Liver (tissue), 9 donors: ENCODE measurements around the gene DCC. TPM values are rescaled to one million over a fixed set of nuclear protein-coding genes. Genes with fewer than 3 reads are reported as not detected.

ENCODE experiments used
- DNase-seq: peaks from one replicate; pipeline ENCODE4 v3.0.0-alpha.2; 2017; ENCODE audit warnings: low spot score
- H3K27ac ChIP-seq, 2 donors: one replicate each; pipeline ENCODE4 v1.7.0; 2013; ENCODE audit warnings: inconsistent platforms in 2 of 2, low read length in 2 of 2, control low read depth in 1 of 2, low read depth in 1 of 2, mild to moderate bottlenecking in 1 of 2
- H3K27me3 ChIP-seq, 4 donors: one replicate each; pipeline versions ENCODE4 v1.6.1 to v1.7.0; 2013; ENCODE audit warnings: low read length in 3 of 4, inconsistent platforms in 1 of 4, mild to moderate bottlenecking in 1 of 4, moderate library complexity in 1 of 4; ENCODE audit not compliant: control insufficient read depth in 4 of 4, insufficient read depth in 4 of 4
- H3K36me3 ChIP-seq, 4 donors: one replicate each; pipeline versions ENCODE4 v1.6.1 to v1.7.0; 2013; ENCODE audit warnings: low read length in 3 of 4, mild to moderate bottlenecking in 3 of 4, low read depth in 1 of 4, moderate library complexity in 1 of 4; ENCODE audit not compliant: control insufficient read depth in 4 of 4, insufficient read depth in 3 of 4
- H3K4me1 ChIP-seq, 4 donors: one replicate each; pipeline versions ENCODE4 v1.6.1 to v1.7.0; 2013; ENCODE audit warnings: low read length in 3 of 4, mild to moderate bottlenecking in 3 of 4, moderate library complexity in 1 of 4; ENCODE audit not compliant: control insufficient read depth in 4 of 4, insufficient read depth in 4 of 4
- H3K4me3 ChIP-seq, 3 donors: one replicate each; pipeline versions ENCODE4 v1.6.1 to v1.7.0; 2013; ENCODE audit warnings: low read length in 3 of 3, control low read depth in 1 of 3, low read depth in 1 of 3, mild to moderate bottlenecking in 1 of 3
- H3K9ac ChIP-seq, 2 donors: one replicate each; pipeline ENCODE4 v1.7.0; 2013; ENCODE audit warnings: low read length in 2 of 2, mild to moderate bottlenecking in 2 of 2, moderate library complexity in 2 of 2, control low read depth in 1 of 2, low read depth in 1 of 2
- H3K9me3 ChIP-seq, 4 donors: one replicate each; pipeline versions ENCODE4 v1.6.1 to v1.7.0; 2013; ENCODE audit warnings: low read length in 3 of 4; ENCODE audit not compliant: control insufficient read depth in 4 of 4
- EGR1 ChIP-seq, 2 donors: IDR thresholded peaks; 2 replicates each; pipeline ENCODE4 v1.6.1; 2016 to 2018; ENCODE audit warnings: antibody characterized with exemption in 2 of 2, low read depth in 2 of 2
- FOXA1 ChIP-seq: IDR thresholded peaks from 2 replicates; pipeline ENCODE4 v1.6.1; 2016; ENCODE audit warnings: antibody characterized with exemption
- FOXA2 ChIP-seq: IDR thresholded peaks from 2 replicates; pipeline ENCODE4 v1.6.1; 2016; ENCODE audit warnings: antibody characterized with exemption
- HNF4A ChIP-seq, 2 donors: conservative IDR thresholded peaks; 2 replicates each; pipeline ENCODE4 v1.6.1; 2016; ENCODE audit warnings: antibody characterized with exemption in 2 of 2, mild to moderate bottlenecking in 2 of 2
- HNF4G ChIP-seq: IDR thresholded peaks from 2 replicates; pipeline ENCODE4 v1.6.1; 2016; ENCODE audit warnings: antibody characterized with exemption
- JUND ChIP-seq, 2 donors: IDR thresholded peaks; 2 replicates each; pipeline ENCODE4 v1.6.1; 2016; ENCODE audit warnings: antibody characterized with exemption in 2 of 2
- NR2F2 ChIP-seq: IDR thresholded peaks from 2 replicates; pipeline ENCODE4 v1.6.1; 2016; ENCODE audit warnings: antibody characterized with exemption
- RAD21 ChIP-seq, 2 donors: IDR thresholded peaks; 2 replicates each; pipeline ENCODE4 v1.6.1; 2016; ENCODE audit warnings: antibody characterized with exemption in 2 of 2, mild to moderate bottlenecking in 2 of 2
- REST ChIP-seq: IDR thresholded peaks from 2 replicates; pipeline ENCODE4 v1.6.1; 2016; ENCODE audit warnings: antibody characterized with exemption, mild to moderate bottlenecking
- RXRA ChIP-seq, 2 donors: IDR thresholded peaks; 2 replicates each; pipeline ENCODE4 v1.6.1; 2017 to 2018; ENCODE audit warnings: antibody characterized with exemption in 2 of 2, mild to moderate bottlenecking in 1 of 2
- SP1 ChIP-seq: IDR thresholded peaks from 2 replicates; pipeline ENCODE4 v1.6.1; 2018; ENCODE audit warnings: antibody characterized with exemption, mild to moderate bottlenecking
- TAF1 ChIP-seq: conservative IDR thresholded peaks from 2 replicates; pipeline ENCODE4 v1.6.1; 2016; ENCODE audit warnings: antibody characterized with exemption, mild to moderate bottlenecking
- YY1 ChIP-seq: IDR thresholded peaks from 2 replicates; pipeline ENCODE4 v1.6.1; 2016; ENCODE audit warnings: antibody characterized with exemption, mild to moderate bottlenecking
- WGBS: extraction: QIAGEN DNeasy Blood & Tissue Kit; methylation state at CpG from one replicate; pipeline ENCODE4 v1.1.7; 2013; 5-methylcytosine and 5-hydroxymethylcytosine counted together
- polyA plus RNA-seq, 2 donors: library from polyadenylated mRNA; stranded (reverse) in 1 of 2; unstranded in 1 of 2; fragments of 200-250 nt in 1 of 2; fragments of >200 nt in 1 of 2; fragmentation: Nextera tagmentation in 1 of 2; extraction: Ambion mirVana in 1 of 2; gene quantifications; one replicate each; pipeline versions ENCODE4 v1.2.1 to v1.2.3, GENCODE V29; 2013 to 2015
- total RNA-seq, 2 donors: library from RNA; depleted of rRNA; stranded (reverse); fragments of >200 nt; gene quantifications; one replicate each; pipeline ENCODE4 v1.2.3, GENCODE V29; 2014
- TF ChIP-seq, protein P1 (sequence below): IDR thresholded peaks from 2 replicates; pipeline ENCODE4 v1.6.1; 2016; ENCODE audit warnings: antibody characterized with exemption
- TF ChIP-seq, protein P2 (sequence below): IDR thresholded peaks from 2 replicates; pipeline ENCODE4 v1.6.1; 2016; ENCODE audit warnings: antibody characterized with exemption
- TF ChIP-seq, protein P3 (sequence below): IDR thresholded peaks from 2 replicates; pipeline ENCODE4 v1.6.1; 2016; ENCODE audit warnings: antibody characterized with exemption
- donor health status: healthy.
- donor health status: healthy.
- donor health status: healthy.
- donor health status: healthy.
- donor health status: healthy.

Gene DCC
- total and polyA plus RNA-seq, 4 donors = under 0.01 to 0.03 TPM; not detected in 2

DNA sequence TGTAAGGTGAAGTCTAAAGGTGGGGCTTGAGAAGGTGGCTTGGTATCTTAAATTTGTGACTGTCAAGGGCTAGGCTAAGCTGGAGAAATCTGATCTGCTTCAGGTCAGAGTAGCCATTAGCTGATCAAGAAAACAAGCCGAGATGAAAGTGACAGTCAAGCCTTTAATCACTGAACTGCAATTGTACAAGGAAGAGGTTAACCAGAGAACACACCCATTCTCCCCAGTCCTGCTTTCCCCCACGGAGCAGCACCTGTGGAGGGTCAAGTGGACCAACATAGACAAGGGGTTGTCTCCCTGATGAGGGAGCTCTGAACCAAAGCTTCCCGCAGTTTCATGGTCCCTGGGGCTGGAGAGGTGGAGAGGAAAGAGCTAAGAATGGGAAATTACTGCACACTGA is 901.2 kb downstream of the DCC start (continued):
- TF ChIP-seq, protein P1, sequence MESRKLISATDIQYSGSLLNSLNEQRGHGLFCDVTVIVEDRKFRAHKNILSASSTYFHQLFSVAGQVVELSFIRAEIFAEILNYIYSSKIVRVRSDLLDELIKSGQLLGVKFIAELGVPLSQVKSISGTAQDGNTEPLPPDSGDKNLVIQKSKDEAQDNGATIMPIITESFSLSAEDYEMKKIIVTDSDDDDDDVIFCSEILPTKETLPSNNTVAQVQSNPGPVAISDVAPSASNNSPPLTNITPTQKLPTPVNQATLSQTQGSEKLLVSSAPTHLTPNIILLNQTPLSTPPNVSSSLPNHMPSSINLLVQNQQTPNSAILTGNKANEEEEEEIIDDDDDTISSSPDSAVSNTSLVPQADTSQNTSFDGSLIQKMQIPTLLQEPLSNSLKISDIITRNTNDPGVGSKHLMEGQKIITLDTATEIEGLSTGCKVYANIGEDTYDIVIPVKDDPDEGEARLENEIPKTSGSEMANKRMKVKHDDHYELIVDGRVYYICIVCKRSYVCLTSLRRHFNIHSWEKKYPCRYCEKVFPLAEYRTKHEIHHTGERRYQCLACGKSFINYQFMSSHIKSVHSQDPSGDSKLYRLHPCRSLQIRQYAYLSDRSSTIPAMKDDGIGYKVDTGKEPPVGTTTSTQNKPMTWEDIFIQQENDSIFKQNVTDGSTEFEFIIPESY = no peak

DNA sequence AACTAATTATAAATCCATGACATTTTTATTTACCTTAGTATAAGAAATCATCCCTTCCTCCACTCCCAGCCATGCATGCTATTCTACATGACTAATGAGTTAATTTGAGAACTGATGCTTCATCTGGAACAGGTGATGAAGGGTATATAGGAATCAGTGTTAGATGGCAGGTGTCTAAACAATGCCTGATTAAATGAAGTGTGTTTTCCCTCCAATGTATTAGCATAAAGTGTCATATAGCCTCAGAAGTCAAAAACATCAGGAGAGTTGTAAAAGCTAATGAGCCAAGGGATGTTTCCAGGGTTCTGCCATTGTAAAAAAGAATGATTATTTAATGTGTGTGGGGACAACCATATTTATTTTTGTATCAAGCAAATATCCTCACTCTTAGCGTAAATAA is 913.8 kb downstream of the DCC start:
- WGBS = 68% methylated on average over 1 of the region's 1 CpG

More for the DNA sequence above, 913.8 kb downstream of the DCC start:
- Histone ChIP-seq H3K9me3 (peaks cover 0 to 3% (median under 1%) of the 10 kb centered on the region in 4 donors), H3K36me3 (no peaks in the 10 kb centered on the region), H3K27ac (no peak overlapping the region), H3K4me3 (no peak overlapping the region), H3K4me1 (no peaks in the 10 kb centered on the region), H3K9ac (no peak overlapping the region), H3K27me3 (no peaks in the 10 kb centered on the region)
- no peak for DNase-seq
- no peak for TF ChIP-seq NR2F2
- TF ChIP-seq, protein P1 = no peak
- no peak for TF ChIP-seq RAD21 (IDR thresholded peaks at IDR 0.05)
- TF ChIP-seq RXRA (IDR thresholded peaks at IDR 0.05) = no peak
- TF ChIP-seq, protein P2, sequence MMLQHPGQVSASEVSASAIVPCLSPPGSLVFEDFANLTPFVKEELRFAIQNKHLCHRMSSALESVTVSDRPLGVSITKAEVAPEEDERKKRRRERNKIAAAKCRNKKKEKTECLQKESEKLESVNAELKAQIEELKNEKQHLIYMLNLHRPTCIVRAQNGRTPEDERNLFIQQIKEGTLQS = no peak
- TF ChIP-seq JUND (IDR thresholded peaks at IDR 0.05) = no peak
- no peak for TF ChIP-seq TAF1
- TF ChIP-seq YY1 = no peak
- no peak for TF ChIP-seq EGR1 (IDR thresholded peaks at IDR 0.05; ENCODE audit: low read depth in 2 of 2)
- no peak for TF ChIP-seq FOXA2
- TF ChIP-seq FOXA1 = no peak
- TF ChIP-seq HNF4A (conservative IDR thresholded peaks at IDR 0.05) = no peak
- TF ChIP-seq SP1 = no peak
- no peak for TF ChIP-seq REST
- TF ChIP-seq HNF4G = no peak
- TF ChIP-seq, protein P3, sequence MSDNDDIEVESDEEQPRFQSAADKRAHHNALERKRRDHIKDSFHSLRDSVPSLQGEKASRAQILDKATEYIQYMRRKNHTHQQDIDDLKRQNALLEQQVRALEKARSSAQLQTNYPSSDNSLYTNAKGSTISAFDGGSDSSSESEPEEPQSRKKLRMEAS = no peak
